A549 (cell line): Measurements from ENCODE around the gene GGACT.

Experiments used
- CBX2 ChIP-seq: fragments of 200-600 bp; sonication (generic); IDR thresholded peaks from 2 replicates; pipeline ENCODE4 v1.6.1; 2016; ENCODE audit warnings: low read depth, mild to moderate bottlenecking, borderline replicate concordance
- CEBPB ChIP-seq, 2 experiments: fragments of >200 bp in 1 of 2; sonication (Bioruptor Twin) in 1 of 2; formaldehyde crosslinking in 1 of 2; IDR thresholded peaks; 2 replicates each; pipeline ENCODE4 v1.6.1; 2012 to 2016
- CTCF ChIP-seq: fragments of >200 bp; sonication (Bioruptor Twin); formaldehyde crosslinking; IDR thresholded peaks from 3 replicates; pipeline ENCODE4 v1.5.1; 2016

GRCh38 chr13:100483139-100483538 is 105.5 kb downstream of the GGACT start:
- TF ChIP-seq CTCF (no peak), CEBPB (IDR thresholded peaks at IDR 0.05) (no peak), CBX2 (no peak)
